IMR-90 (cell line): ENCODE measurements around the gene PAK6. TPM values are rescaled to one million over a fixed set of nuclear protein-coding genes. Genes with fewer than 3 reads are reported as not detected.

Experiments used
- ATAC-seq: fragments of 200-7000 bp; cut with Tn5 transposase; 2 replicates; pipeline ENCODE4 v1.9.1; 2020; ENCODE audit warnings: low read depth, mild to moderate bottlenecking, moderate library complexity
- BruUV-seq: library from RNA; stranded (reverse); fragments of 400-500 nt; replicated peaks from 2 replicates; lab custom pipeline; 2021; lab: Mats Ljungman, UMichigan
- CTCF ChIA-PET: fragments of 300-600 bp; formaldehyde crosslinking; extraction: SDS; loops from one replicate; lab custom pipeline; 2021; ENCODE audit warnings: antibody characterized with exemption; lab: Yijun Ruan, JAX
- POLR2A ChIA-PET: fragments of 300-600 bp; sonication (Branson Sonifier 250); formaldehyde crosslinking; loops from one replicate; lab custom pipeline; 2022; ENCODE audit warnings: antibody characterized with exemption; ENCODE audit not compliant: unreplicated experiment; lab: Charles Lee
- DNase-seq: peaks from one replicate; pipeline ENCODE4 v3.0.0; 2013
- H2AFZ ChIP-seq: replicated peaks from 2 replicates; pipeline ENCODE3; 2013; ENCODE audit warnings: low read length, mild to moderate bottlenecking; ENCODE audit not compliant: poor library complexity
- H2AK5ac ChIP-seq: 2 replicates; pipeline ENCODE4 v1.6.1; 2013; ENCODE audit warnings: low read depth, low read length, inconsistent platforms
- H2AK9ac ChIP-seq: replicated peaks from 2 replicates; pipeline ENCODE3; 2013; ENCODE audit warnings: mild to moderate bottlenecking, low read depth, low read length, moderate library complexity; ENCODE audit not compliant: poor library complexity
- H2BK120ac ChIP-seq: 2 replicates; pipeline ENCODE4 v1.6.1; 2013; ENCODE audit warnings: low read depth, low read length, inconsistent platforms
- H2BK15ac ChIP-seq: 3 replicates; pipeline ENCODE4 v1.6.1; 2013; ENCODE audit warnings: low read depth, low read length, inconsistent platforms
- H2BK20ac ChIP-seq: 2 replicates; pipeline ENCODE4 v1.6.1; 2013; ENCODE audit warnings: low read depth, mild to moderate bottlenecking, inconsistent platforms, low read length, moderate library complexity
- H2BK5ac ChIP-seq: 2 replicates; pipeline ENCODE4 v1.6.1; 2013; ENCODE audit warnings: mild to moderate bottlenecking, low read depth, low read length, inconsistent platforms; ENCODE audit not compliant: poor library complexity, severe bottlenecking
- H3K14ac ChIP-seq: replicated peaks from 2 replicates; pipeline ENCODE4 v1.6.1; 2013; ENCODE audit warnings: low read depth, low read length, inconsistent platforms
- H3K18ac ChIP-seq: 2 replicates; pipeline ENCODE4 v1.6.1; 2013; ENCODE audit warnings: low read depth, low read length, control low read depth
- H3K23ac ChIP-seq: 2 replicates; pipeline ENCODE4 v1.6.1; 2013; ENCODE audit warnings: low read depth, low read length, inconsistent platforms
- H3K27ac ChIP-seq: 2 replicates; pipeline ENCODE4 v1.5.1; 2013; ENCODE audit warnings: mild to moderate bottlenecking, control low read depth, low read length; ENCODE audit not compliant: insufficient read depth
- H3K27me3 ChIP-seq: 2 replicates; pipeline ENCODE4 v1.6.1; 2013; ENCODE audit warnings: low read length; ENCODE audit not compliant: control insufficient read depth, insufficient read depth
- H3K36me3 ChIP-seq: 2 replicates; pipeline ENCODE4 v1.6.1; 2013; ENCODE audit warnings: low read length, mixed read lengths; ENCODE audit not compliant: control insufficient read depth, insufficient read depth
- H3K4ac ChIP-seq: 2 replicates; pipeline ENCODE4 v1.6.1; 2013; ENCODE audit warnings: low read depth, low read length, inconsistent platforms
- H3K4me1 ChIP-seq: 2 replicates; pipeline ENCODE4 v1.6.1; 2013; ENCODE audit warnings: low read length, mixed read lengths; ENCODE audit not compliant: control insufficient read depth, insufficient read depth
- H3K4me2 ChIP-seq: 2 replicates; pipeline ENCODE4 v1.6.1; 2013; ENCODE audit warnings: low read depth, mild to moderate bottlenecking, control low read depth, low read length, moderate library complexity
- H3K4me3 ChIP-seq: 2 replicates; pipeline ENCODE4 v1.5.1; 2013; ENCODE audit warnings: low read depth, mild to moderate bottlenecking, control low read depth, low read length, moderate library complexity; ENCODE audit not compliant: insufficient read depth
- H3K56ac ChIP-seq: 2 replicates; pipeline ENCODE4 v1.6.1; 2013; ENCODE audit warnings: low read length, inconsistent platforms; ENCODE audit not compliant: insufficient read depth; ENCODE audit errors: extremely low read depth
- H3K79me1 ChIP-seq, 2 experiments: 2 replicates each; pipeline ENCODE4 v1.6.1; 2013; ENCODE audit warnings: low read length in 2 of 2, inconsistent platforms in 1 of 2, low read depth in 1 of 2
- H3K9ac ChIP-seq: 2 replicates; pipeline ENCODE4 v1.6.1; 2013; ENCODE audit warnings: low read depth, low read length, control low read depth
- H3K9me1 ChIP-seq: 2 replicates; pipeline ENCODE4 v1.6.1; 2013; ENCODE audit warnings: low read length, inconsistent platforms; ENCODE audit not compliant: insufficient read depth
- H3K9me3 ChIP-seq: 2 replicates; pipeline ENCODE4 v1.6.1; 2013; ENCODE audit warnings: low read length; ENCODE audit not compliant: control insufficient read depth, insufficient read depth
- H4K20me1 ChIP-seq: 2 replicates; pipeline ENCODE4 v1.6.1; 2013; ENCODE audit warnings: low read length, inconsistent platforms; ENCODE audit not compliant: insufficient read depth
- H4K5ac ChIP-seq: 2 replicates; pipeline ENCODE4 v1.6.1; 2013; ENCODE audit warnings: mild to moderate bottlenecking, low read depth, low read length, control low read depth
- H4K8ac ChIP-seq, 2 experiments: 2 replicates each; pipeline ENCODE4 v1.6.1; 2013; ENCODE audit warnings: low read depth in 2 of 2, low read length in 2 of 2, control low read depth in 1 of 2, inconsistent platforms in 1 of 2
- H4K91ac ChIP-seq: 2 replicates; pipeline ENCODE4 v1.6.1; 2013; ENCODE audit warnings: low read depth, low read length, inconsistent platforms; ENCODE audit not compliant: insufficient read depth
- CTCF ChIP-seq: conservative IDR thresholded peaks from 2 replicates; pipeline ENCODE4 v1.5.1; 2012; ENCODE audit warnings: mild to moderate bottlenecking, low read depth, low read length, improper control_type of control experiment
- ELK1 ChIP-seq: fragments of 150-350 bp; IDR thresholded peaks from 2 replicates; pipeline ENCODE4 v1.6.1; 2016; ENCODE audit warnings: low read depth, mild to moderate bottlenecking, low read length, moderate library complexity, borderline replicate concordance
- MAZ ChIP-seq: IDR thresholded peaks from 2 replicates; pipeline ENCODE4 v1.6.1; 2012; ENCODE audit warnings: low read depth, mild to moderate bottlenecking, low read length, improper control_type of control experiment, moderate library complexity, borderline replicate concordance
- SMC3 ChIP-seq: fragments of 150-350 bp; IDR thresholded peaks from 2 replicates; pipeline ENCODE4 v1.6.1; 2016; ENCODE audit warnings: low read depth, mild to moderate bottlenecking, antibody characterized with exemption, low read length, moderate library complexity
- WGBS, 2 experiments: methylation state at CpG; one replicate each; pipeline versions ENCODE4 v1.1.5 to v1.1.7; 2013; ENCODE audit warnings: missing lambda C conversion rate in 2 of 2; ENCODE audit not compliant: insufficient read length in 1 of 2; ENCODE audit errors: extremely low coverage in 2 of 2; 5-methylcytosine and 5-hydroxymethylcytosine counted together
- dilution Hi-C: fragments of 300-500 bp; cut with HindIII; formaldehyde crosslinking; loops from one replicate; pipeline ENCODE4 v1.14.3; 2018; ENCODE audit warnings: low sequenced_read_pairs; ENCODE audit not compliant: unreplicated experiment
- in situ Hi-C: fragments of 300-500 bp; cut with MboI; formaldehyde crosslinking; loops from 3 replicates; pipeline ENCODE4 v1.14.3; 2019; ENCODE audit warnings: low sequenced_read_pairs, inconsistent platforms, mixed read lengths
- intact Hi-C: fragments of 100-400 bp; cut with micrococcal nuclease; formaldehyde crosslinking; loops from 2 replicates; pipeline ENCODE4 v1.10.0; 2022
- polyA plus RNA-seq, 3 experiments: library from polyadenylated mRNA; depleted of rRNA; stranded (reverse); fragments of >200 nt; gene quantifications; 2 replicates each; pipeline ENCODE4 v1.2.3, GENCODE V29; 2012; ENCODE audit warnings: low replicate concordance in 1 of 3
- total RNA-seq: library from RNA; depleted of rRNA; stranded (reverse); fragments of >200 nt; gene quantifications from 2 replicates; pipeline ENCODE4 v1.2.3, GENCODE V29; 2012

The PAK6 gene
- total and polyA plus RNA-seq, 2 of the 4 experiments (the other 2 are of a cell fraction) = 0.21 TPM; not detected in 1

- no peak within 1 kb of the TSS for H4K91ac ChIP-seq
- H3K4me1 ChIP-seq = peaks cover 6% of the 10 kb centered on the region
- no peak within 1 kb of the TSS for H3K27ac ChIP-seq
- POLR2A ChIA-PET = no interaction called here
- H3K9me1 ChIP-seq = no peaks in the 10 kb centered on the region
- WGBS, 2 experiments = 31% methylated on average over 2 of the region's 15 CpGs; no CpG with 5 or more reads in 1 of the 2 experiments
- in situ Hi-C loops = no loop called here
- no peak within 1 kb of the TSS for H4K5ac ChIP-seq
- peaks cover 68% of the 10 kb centered on the region for H3K27me3 ChIP-seq
- intact Hi-C loops = no loop called here
- no peak within 1 kb of the TSS for H3K9ac ChIP-seq
- H4K8ac ChIP-seq = no peak within 1 kb of the TSS
- H3K36me3 ChIP-seq = no peaks in the 10 kb centered on the region
- peak within 1 kb of the TSS; percentile 1 for H2AFZ ChIP-seq
- ATAC-seq = peak; percentile 61
- H2BK120ac ChIP-seq = no peak within 1 kb of the TSS
- BruUV-seq = no TSS peak
- no peak for DNase-seq
- no peaks in the 10 kb centered on the region for H4K20me1 ChIP-seq
- H3K4ac ChIP-seq = no peak within 1 kb of the TSS
- H2AK5ac ChIP-seq = no peak within 1 kb of the TSS
- H3K14ac ChIP-seq = no peak within 1 kb of the TSS
- H2BK5ac ChIP-seq = no peak within 1 kb of the TSS
- H3K4me3 ChIP-seq = no peak within 1 kb of the TSS
- H2BK20ac ChIP-seq = no peak within 1 kb of the TSS
- H3K79me1 ChIP-seq = no peaks in the 10 kb centered on the region
- no peak within 1 kb of the TSS for H3K18ac ChIP-seq
- no peak within 1 kb of the TSS for H2AK9ac ChIP-seq
- H3K9me3 ChIP-seq = no peaks in the 10 kb centered on the region
- TF ChIP-seq ELK1 (no peak), SMC3 (no peak), MAZ (no peak), CTCF (peak; percentile 38)
- dilution Hi-C loops = no loop called here
- no peak within 1 kb of the TSS for H3K4me2 ChIP-seq
- no peak within 1 kb of the TSS for H2BK15ac ChIP-seq
- CTCF ChIA-PET = interaction anchor here (0.8 to 2.2 kb wide), 4 partner anchors 18 to 262 kb away, joined by 3 to 8 read pairs (median 4); no protein-coding TSS in a partner anchor
- no peak within 1 kb of the TSS for H3K56ac ChIP-seq
- no peak within 1 kb of the TSS for H3K23ac ChIP-seq
Observed at GRCh38 chr15:40307421-40308211, 68.8 kb downstream of the PAK6 start, which contains the start of gene PLCB2. TSS of gene PLCB2 (minus strand) at chr15:40307935. CDS start at chr15:40307672, 263 bp downstream.
